ACHN (cell line): Measurements from ENCODE around the gene AKAP6.

ENCODE experiments used
- DNase-seq: peaks from one replicate; pipeline ENCODE4 v3.0.0-alpha.2; 2015
- in situ Hi-C: cut with HindIII; loops from 2 replicates; pipeline ENCODE4 v1.10.0; 2017; ENCODE audit warnings: low sequenced_read_pairs, low pct_ligation_motif_present, low pct_unique_long_range_greater_than_20kb

AKAP6 gene

GRCh38 chr14:32329146-32329545, at the start of gene AKAP6:
Gene AKAP6, plus strand, starts transcription at chr14:32329298. Its CDS starts 104,196 bp downstream, at chr14:32433494.
- in situ Hi-C loops = no loop called here
- DNase-seq = no peak

GRCh38 chr14:32286602-32287001, 42.5 kb upstream of the AKAP6 start:
- in situ Hi-C loops = no loop called here
- DNase-seq = no peak

- in situ Hi-C loops = no loop called here
- DNase-seq = no peak
Observed at GRCh38 chr14:32296366-32296765, 32.7 kb upstream of the AKAP6 start.

GRCh38 chr14:32298346-32298745, 30.8 kb upstream of the AKAP6 start:
- no peak for DNase-seq
- in situ Hi-C loops = no loop called here

- in situ Hi-C loops = no loop called here
- no peak for DNase-seq
Observed at GRCh38 chr14:32300136-32300535, 29.0 kb upstream of the AKAP6 start.

GRCh38 chr14:32303865-32304264, 25.2 kb upstream of the AKAP6 start:
- in situ Hi-C loops = no loop called here

GRCh38 chr14:32304296-32304695, 24.8 kb upstream of the AKAP6 start:
- DNase-seq = no peak
- in situ Hi-C loops = no loop called here

More at GRCh38 chr14:32303865-32304264, 25.2 kb upstream of the AKAP6 start:
- no peak for DNase-seq

- in situ Hi-C loops = no loop called here
- DNase-seq = no peak
Observed at GRCh38 chr14:32306549-32306948, 22.5 kb upstream of the AKAP6 start.

- DNase-seq = no peak
- in situ Hi-C loops = no loop called here
Observed at GRCh38 chr14:32307881-32308582, 21.1 kb upstream of the AKAP6 start.

GRCh38 chr14:32310876-32311275, 18.2 kb upstream of the AKAP6 start:
- no peak for DNase-seq
- in situ Hi-C loops = no loop called here

- in situ Hi-C loops = no loop called here
- DNase-seq = no peak
Observed at GRCh38 chr14:32311294-32312009, 17.6 kb upstream of the AKAP6 start.

GRCh38 chr14:32312010-32312331, 17.1 kb upstream of the AKAP6 start:
- no peak for DNase-seq
- in situ Hi-C loops = no loop called here

GRCh38 chr14:32313844-32314376, 15.2 kb upstream of the AKAP6 start:
- in situ Hi-C loops = no loop called here
- DNase-seq = no peak

GRCh38 chr14:32318087-32318795, 10.9 kb upstream of the AKAP6 start:
- DNase-seq = no peak
- in situ Hi-C loops = no loop called here

GRCh38 chr14:32319368-32320049, 9.6 kb upstream of the AKAP6 start:
- DNase-seq = no peak
- in situ Hi-C loops = no loop called here

- in situ Hi-C loops = no loop called here
- DNase-seq = no peak
Observed at GRCh38 chr14:32324601-32325000, 4.5 kb upstream of the AKAP6 start.

- in situ Hi-C loops = no loop called here
- no peak for DNase-seq
Observed at GRCh38 chr14:32327255-32327961, 1.7 kb upstream of the AKAP6 start.

GRCh38 chr14:32329690-32330285, 690 bp downstream of the AKAP6 start:
- DNase-seq = no peak
- in situ Hi-C loops = no loop called here
